Inferior parietal cortex (tissue), 1 donor: Measurements from ENCODE around the gene AMZ2.

Experiments used
- DNase-seq: peaks from one replicate; pipeline ENCODE4 v3.0.0-alpha.2; 2016; ENCODE audit errors: extremely low spot score

AMZ2 gene

DNA sequence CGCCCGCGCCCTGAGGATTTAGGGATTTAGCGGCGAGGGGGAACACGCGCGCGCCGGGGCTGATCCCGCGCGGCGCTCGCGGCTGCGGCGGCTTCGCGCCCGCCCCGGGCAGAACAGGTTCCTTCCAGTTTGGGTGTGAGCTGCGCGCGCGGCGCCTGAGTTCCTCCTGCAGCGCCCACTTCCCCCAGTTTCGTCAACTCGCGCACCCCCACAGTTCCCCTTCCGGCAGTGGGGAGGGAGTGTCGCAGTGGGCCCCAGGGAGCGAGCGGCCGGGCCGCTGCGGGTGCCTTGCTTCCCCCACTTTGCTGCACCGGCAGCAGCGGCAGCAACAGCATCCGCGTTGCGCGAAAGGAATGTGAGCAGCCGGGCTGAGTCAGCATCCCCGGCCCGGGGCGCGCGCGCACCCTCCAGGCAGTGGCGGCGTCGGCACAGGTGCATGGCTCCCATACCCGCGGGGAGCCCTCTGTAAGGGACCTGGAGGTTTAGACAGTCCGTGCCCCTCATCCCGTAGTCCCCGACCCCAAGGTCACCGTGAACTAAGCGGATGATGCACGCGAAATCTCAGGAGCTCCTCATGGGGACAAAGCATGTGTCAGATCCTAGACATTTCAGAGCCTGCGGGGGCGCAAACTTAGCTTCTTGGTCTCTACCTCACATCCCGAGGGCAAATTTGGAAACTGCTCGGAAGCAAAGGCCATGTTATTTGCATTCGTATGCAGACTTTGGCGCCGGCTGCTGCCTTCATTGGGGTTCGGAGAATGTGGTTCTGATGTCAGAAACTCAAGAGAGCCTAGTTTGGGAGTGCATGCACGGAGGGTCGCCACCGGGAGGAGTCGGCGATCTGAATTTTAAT lies 44.2 kb downstream of the AMZ2 start:
- peak; percentile 53 for DNase-seq

DNA sequence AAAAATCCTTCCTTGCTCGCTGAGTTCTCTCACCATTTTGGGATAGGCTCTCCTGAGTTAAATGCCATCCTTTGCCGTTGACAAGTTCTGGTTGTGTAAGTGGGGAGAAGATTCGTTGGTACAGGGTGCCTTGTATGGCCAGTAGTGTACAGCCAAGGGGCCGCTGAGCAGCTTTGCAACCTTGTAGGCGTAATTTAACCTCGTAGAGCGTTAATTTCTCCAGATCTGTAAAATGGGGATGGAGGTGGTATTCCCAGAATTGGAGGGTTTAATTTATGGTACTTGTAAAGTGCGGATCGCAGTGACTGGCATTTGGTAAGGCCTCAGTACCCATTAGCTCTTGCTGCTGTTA lies 44.8 kb downstream of the AMZ2 start:
- peak; percentile 25 for DNase-seq

DNA sequence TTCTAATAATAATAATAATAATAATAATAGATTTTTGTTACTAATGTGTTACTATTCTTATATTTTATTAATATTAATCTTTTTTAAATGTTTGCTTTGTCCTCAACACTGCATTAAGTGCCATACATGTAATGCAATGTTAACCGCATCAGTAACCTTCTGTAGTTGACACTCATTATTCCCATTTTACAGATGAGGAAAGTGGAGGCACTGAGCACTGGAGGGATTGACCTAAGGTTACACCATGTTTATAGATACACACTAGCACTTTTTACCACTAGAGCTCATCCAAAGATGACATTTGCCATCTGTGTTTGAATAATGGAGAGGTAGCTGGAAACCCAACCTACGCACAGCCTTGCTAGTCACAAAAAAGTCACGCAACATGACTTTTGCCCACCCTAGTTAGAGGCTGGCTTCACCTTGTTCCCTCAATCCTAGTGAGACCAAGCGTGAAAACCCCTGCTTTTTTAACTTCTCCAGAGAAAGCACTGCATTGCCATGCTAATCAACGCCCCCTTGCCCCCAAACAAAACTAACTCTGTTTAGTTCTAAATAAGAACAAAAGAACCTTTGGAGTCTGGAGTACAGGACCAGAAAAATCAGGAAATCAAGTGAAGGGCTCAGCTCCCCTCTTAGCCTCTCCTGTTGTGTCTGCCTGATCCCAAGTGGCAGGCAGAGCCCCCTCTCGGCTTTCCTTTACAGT lies 45.8 kb downstream of the AMZ2 start:
- no peak for DNase-seq

DNA sequence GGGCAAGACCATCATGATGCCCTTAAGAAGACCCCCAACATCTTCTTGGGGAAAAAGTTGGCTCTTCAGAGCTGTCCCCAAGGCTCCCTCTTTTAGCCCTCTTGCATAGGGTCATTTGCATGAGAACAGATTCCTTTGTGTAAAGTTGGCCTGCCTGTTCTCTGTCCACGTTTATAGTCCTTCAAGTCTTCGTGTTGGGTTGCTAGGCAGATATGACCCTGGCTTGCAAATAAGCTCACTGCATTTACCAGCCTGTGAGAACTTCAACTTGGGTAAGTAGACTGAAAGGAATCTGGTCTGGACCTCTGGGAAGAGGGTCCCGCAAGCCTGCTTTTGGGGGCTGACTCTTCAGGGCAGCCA lies 46.3 kb downstream of the AMZ2 start:
- no peak for DNase-seq

DNA sequence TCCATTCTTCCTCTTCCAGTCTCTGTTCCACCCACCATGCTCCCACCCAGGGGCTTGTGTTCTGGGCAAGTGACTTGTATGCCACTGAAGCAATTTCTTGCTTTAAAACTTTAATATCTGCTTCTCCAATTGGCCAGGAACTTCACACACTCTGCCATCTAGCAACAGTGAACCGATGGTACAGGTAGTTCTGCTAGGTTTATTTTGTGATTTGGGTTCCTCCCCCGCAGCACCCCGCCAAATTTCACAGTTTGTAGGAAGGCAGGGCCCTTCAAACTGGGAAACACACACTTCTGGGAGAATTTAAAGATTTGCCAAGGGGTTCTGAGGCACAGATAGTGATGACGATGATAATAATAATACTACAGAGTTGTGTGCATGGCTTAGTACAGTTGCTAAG lies 46.8 kb downstream of the AMZ2 start:
- no peak for DNase-seq

DNA sequence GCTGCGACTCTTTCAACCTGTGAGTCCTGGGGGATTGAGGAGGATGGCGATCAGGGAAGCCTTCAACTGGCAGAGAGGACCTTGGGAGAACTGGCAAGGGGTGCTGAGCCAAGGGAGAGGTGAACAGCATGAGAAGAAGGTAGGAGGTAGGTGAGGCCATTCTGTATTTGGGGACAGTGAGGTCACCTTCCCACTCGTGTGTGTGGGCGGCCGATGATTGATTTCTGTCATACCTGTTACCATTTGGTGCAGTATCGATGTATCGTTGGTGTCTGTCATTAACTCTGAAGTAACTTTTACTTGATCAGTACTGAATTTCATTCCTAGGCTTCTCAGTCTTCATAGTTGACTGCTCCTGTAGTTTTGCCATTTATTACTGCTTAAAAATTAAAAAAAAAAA lies 47.2 kb downstream of the AMZ2 start:
- no peak for DNase-seq

DNA sequence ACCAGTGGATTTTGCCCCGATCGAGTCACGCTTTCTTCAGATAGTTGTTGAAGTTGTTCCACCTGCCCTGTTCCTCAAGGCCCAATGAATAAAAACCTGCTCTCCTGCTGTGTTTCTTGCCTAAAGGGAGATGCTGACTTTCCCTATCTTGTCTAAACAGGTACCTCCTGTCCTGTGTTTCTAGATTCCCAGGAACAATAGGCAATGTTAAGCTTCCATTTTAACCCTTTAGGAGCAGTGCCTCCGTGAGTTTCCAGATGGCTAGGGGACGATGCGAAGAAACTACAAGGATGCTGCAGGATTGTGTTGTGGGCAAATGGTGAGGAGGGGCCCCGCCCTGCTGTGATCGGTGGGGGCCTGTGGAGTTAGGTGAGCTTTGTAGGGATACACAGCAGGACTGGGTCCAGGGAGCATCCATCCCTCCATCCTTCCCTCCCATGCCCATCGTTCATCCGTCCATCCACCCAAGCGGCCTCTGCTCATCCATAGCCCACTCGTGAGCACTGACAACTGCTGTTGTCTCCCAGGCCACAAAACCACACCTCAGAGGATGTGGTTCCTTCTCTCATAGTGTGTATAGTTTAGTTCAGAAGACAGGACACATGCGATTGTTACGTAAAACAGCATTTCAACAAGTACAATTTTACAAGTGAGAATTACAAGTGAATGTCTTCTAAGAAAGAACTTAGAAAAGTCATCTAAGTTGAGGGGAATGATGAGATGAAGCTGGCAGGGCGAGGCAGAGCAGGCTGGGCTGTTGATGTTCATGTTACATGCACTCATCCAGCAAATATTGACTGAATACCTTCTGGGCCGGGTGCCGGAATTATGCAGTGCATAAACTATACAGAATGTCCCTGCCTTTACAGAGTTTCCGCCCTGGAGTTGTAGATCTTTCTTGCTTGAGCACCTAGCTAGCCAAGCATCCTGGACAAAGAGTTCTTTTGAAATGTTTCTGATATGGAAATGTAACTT lies 48.7 kb downstream of the AMZ2 start:
- no peak for DNase-seq

DNA sequence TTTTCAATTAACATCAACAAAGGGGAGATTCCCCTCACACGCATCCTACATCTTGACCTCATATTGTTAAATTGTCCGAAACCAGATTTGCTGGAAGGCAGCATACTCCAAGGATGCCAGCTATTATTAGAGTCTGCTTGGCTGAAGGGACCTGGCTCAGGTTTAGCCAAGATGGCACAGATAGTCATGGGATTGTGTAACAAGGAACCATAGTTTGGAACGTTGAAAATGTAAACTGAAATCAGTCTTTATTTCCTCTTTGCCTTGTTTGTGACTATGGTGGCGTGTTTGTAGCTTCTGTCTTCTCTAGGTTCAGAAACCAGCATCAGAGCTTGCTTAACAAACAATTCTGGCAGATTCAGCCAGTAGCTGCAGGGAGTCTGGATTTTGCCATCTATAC lies 49.4 kb downstream of the AMZ2 start:
- no peak for DNase-seq

DNA sequence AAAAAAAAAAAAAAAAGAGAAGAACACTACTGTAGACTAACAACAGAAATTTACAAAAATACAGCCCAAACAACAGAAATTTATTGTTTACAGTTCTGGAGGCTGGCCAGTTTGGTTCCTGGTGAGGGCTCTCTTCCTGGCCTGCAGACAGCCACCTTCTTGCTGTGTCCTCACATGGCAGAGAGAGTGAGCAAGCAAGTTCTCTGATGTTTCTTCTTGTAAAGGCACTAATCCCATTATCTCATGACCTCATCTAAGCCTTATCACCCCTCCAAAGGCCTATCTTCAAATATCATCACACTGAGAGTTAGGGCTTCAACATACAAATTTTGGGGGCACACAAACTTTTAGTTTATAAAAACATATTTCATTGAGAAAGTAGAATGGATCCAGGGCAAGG lies 50.8 kb downstream of the AMZ2 start:
- no peak for DNase-seq

DNA sequence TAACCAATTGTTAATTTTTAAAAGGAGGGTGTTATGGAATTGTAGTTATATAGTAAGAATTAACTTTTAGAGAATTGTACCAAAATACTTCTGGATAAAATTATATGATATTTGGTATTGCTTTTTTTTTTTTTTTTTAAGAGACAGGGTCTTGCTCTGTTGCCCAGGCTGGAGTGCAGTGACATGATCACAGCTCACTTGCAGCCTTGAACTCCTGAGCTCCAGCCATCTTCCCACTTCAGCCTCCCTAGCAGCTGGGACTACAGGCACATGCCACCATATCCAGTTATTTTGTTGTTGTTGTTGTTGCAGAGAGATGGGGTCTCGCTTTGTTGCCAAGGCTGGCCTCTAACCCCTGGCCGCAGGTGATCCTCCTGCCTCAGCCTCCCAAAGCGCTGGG lies 52.0 kb downstream of the AMZ2 start:
- DNase-seq: no peak

DNA sequence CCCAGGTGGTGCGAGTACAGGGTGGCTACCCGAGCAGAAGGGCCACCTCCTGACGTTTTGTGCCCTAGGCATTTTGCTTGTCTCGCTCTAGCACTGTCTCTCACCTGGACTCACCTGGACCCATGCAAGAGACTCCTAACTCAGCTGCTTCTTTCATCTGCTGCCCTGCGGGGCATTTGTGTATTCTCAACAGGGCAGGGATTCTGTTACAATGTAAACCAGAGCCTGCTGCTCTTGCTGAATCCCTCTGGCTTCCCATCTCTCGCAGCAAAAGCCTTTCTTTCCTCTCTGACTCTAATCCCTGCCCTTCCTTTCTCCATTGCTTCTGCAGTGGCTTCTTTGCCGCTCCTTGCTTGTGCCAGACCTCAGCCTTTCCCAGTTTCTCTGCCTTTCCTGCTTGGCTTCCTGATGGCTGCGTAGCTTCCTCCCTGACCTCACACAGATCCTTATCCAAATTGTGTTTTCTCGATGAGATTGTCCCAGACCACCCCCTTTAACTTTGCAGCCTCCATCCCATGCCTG lies 53.7 kb downstream of the AMZ2 start:
- no peak for DNase-seq

DNA sequence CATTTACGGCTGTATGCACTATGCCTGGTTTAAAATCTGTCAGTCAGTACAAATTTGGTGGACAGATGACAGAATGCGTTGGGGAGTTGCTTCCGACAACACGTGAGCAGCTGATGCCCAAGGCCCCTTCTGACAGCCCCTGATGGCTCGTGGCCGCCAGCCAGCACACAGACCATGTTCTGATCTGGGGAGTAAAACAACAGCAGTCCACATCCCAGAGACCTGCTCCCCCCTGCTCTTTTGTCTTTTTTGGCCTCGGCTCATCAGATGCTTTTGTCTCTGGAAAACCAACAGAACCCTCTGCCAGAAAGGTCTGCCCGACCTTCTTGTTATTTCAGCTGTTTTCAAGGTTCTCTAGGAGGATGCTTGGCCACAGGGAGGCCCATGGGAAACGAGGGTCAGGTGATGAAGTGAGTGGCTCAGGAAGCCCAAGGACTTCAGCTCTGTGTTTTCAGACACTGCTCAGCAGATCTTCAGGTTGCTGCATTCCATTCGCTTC lies 54.3 kb downstream of the AMZ2 start:
- DNase-seq: no peak

DNA sequence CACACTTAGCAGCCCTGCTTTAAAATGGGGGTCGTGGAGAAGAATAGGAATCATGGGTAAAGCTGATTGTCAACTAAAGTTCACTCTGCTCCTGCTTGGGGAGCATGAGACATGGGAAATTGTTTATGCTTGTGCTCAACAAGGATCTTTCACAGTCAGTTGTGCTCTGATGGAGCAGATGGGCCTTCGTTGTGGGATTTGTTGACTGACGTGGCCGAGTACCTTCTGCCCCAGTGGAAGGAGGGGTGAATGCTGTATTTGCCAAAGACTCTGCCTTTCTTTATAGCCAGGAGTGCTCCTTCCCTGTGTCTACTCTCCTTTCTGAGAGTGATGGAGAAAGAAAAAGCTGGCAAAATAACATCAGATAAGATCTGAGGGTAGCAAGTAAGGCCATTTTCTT lies 54.8 kb downstream of the AMZ2 start:
- no peak for DNase-seq

DNA sequence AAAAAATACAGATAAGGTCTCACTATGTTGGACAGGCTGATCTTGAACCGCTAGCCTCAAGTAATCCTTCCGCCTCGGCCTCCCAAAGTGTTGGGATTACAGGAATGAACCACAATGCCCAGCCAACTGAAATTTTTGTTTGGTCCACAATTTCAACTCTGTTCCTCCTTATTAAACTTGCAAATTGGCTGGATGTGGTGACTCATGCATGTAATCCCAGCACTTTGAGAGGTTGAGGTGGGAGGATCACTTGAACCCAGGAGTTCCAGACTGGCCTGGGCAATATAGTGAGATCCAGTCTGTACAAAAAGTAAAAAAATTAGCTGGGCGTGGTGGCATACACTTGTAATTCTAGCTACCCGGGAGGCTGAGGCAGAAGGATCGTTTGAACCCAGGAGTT lies 56.9 kb downstream of the AMZ2 start:
- no peak for DNase-seq

DNA sequence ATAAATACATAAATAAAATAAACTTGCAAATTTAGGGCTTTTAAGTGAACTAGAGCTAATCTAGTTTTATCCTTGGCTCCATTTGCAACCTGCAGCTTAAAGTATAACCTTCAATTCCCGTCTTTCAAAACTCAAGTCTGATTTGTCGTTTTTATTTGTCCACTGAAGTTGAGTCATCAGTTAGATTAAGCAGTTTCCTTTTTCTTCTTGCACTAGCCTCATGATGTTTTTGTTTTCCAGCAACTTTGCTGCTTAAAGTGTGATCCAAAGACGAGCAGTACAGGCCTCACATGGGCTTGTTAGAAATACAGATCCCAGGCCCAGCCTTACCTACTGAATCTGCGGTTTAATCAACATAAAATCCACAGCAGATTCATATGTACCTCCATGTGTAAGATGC lies 57.3 kb downstream of the AMZ2 start:
- no peak for DNase-seq
